ENCODE data around the gene PRTN3.
"Not testable (repeated sequence)": the region's sequence is repeated elsewhere in the genome, so short reads cannot be mapped to it uniquely, and the experiment has no call there.

GRCh38 chr19:820212-820611 lies 20.6 kb upstream of the PRTN3 start:
- not testable (repeated sequence) for TF ChIP-seq CTCF, POLR2A, POLR2AphosphoS5, EP300 (IDR thresholded peaks at IDR 0.05)

All from suprapubic skin (tissue), 4 donors.